ENCODE measurements around the gene NRXN2.

- TF ChIP-seq, protein P1, sequence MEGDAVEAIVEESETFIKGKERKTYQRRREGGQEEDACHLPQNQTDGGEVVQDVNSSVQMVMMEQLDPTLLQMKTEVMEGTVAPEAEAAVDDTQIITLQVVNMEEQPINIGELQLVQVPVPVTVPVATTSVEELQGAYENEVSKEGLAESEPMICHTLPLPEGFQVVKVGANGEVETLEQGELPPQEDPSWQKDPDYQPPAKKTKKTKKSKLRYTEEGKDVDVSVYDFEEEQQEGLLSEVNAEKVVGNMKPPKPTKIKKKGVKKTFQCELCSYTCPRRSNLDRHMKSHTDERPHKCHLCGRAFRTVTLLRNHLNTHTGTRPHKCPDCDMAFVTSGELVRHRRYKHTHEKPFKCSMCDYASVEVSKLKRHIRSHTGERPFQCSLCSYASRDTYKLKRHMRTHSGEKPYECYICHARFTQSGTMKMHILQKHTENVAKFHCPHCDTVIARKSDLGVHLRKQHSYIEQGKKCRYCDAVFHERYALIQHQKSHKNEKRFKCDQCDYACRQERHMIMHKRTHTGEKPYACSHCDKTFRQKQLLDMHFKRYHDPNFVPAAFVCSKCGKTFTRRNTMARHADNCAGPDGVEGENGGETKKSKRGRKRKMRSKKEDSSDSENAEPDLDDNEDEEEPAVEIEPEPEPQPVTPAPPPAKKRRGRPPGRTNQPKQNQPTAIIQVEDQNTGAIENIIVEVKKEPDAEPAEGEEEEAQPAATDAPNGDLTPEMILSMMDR (IDR thresholded peaks at IDR 0.05): no peak
- TF ChIP-seq POLR2A (IDR thresholded peaks at IDR 0.05): no peak
Observed at GRCh38 chr11:64619811-64620380, 103.1 kb downstream of the NRXN2 start.

Data from heart left ventricle (tissue), 13 donors.